Neutrophil (primary cell): ENCODE results near the gene B9D1.

Source experiments
- H3K27ac ChIP-seq: fragments of 200-600 bp; sonication (generic); 2 replicates; pipeline ENCODE4 v1.5.1; 2016; ENCODE audit warnings: mild to moderate bottlenecking, moderate library complexity
- H3K27me3 ChIP-seq: fragments of 200-600 bp; sonication (generic); 2 replicates; pipeline ENCODE4 v1.6.0; 2016; ENCODE audit warnings: mild to moderate bottlenecking
- H3K36me3 ChIP-seq: fragments of 200-600 bp; sonication (generic); 2 replicates; pipeline ENCODE4 v1.5.1; 2017
- H3K4me1 ChIP-seq, 2 experiments: fragments of 200-600 bp in 1 of 2; sonication (generic) in 1 of 2; 1 replicate in 1 of 2; 2 replicates in 1 of 2; pipeline versions ENCODE4 v1.5.1 to v1.6.1; 2013 to 2016; ENCODE audit warnings: low read depth in 1 of 2, low read length in 1 of 2, mild to moderate bottlenecking in 1 of 2, moderate library complexity in 1 of 2; ENCODE audit not compliant: control insufficient read depth in 1 of 2, insufficient read depth in 1 of 2
- H3K4me3 ChIP-seq, 2 experiments: fragments of 200-600 bp in 1 of 2; sonication (generic) in 1 of 2; 1 replicate in 1 of 2; 2 replicates in 1 of 2; pipeline ENCODE4 v1.5.1; 2013 to 2016; ENCODE audit warnings: low read depth in 1 of 2, low read length in 1 of 2, mild to moderate bottlenecking in 1 of 2, moderate library complexity in 1 of 2
- H3K9me3 ChIP-seq: fragments of 200-600 bp; sonication (generic); 2 replicates; pipeline ENCODE4 v1.5.1; 2016
- CTCF ChIP-seq: fragments of 200-600 bp; sonication (generic); IDR thresholded peaks from 2 replicates; pipeline ENCODE4 v1.5.1; 2016; ENCODE audit warnings: antibody characterized with exemption

B9D1 gene

GRCh38 chr17:19362277-19363113 is at the start of gene B9D1:
TSS of gene B9D1 (minus strand) at chr17:19362723. CDS start at chr17:19362569, 154 bp downstream.
- Histone ChIP-seq H3K36me3 (no peaks in the 10 kb centered on the region), H3K9me3 (no peaks in the 10 kb centered on the region), H3K4me1 (peaks cover 7 to 15% of the 10 kb centered on the region in 2 experiments), H3K4me3 (peak within 1 kb of the TSS; percentile 83 to 92), H3K27ac (peak within 1 kb of the TSS; percentile 46), H3K27me3 (peaks cover 27% of the 10 kb centered on the region)
- TF ChIP-seq CTCF: peak; percentile 97

GRCh38 chr17:19411631-19412030 is 49.1 kb upstream of the B9D1 start:
- Histone ChIP-seq H3K4me1 (no peaks in the 10 kb centered on the region), H3K36me3 (no peaks in the 10 kb centered on the region), H3K9me3 (no peaks in the 10 kb centered on the region), H3K4me3 (no peak overlapping the region), H3K27me3 (peaks cover 12% of the 10 kb centered on the region), H3K27ac (no peak overlapping the region)
- no peak for TF ChIP-seq CTCF

GRCh38 chr17:19410875-19411620 is 48.5 kb upstream of the B9D1 start, which contains the start of gene RNF112:
TSS of gene RNF112 (plus strand) at chr17:19411232. CDS start at chr17:19411409, 177 bp downstream.
- Histone ChIP-seq H3K9me3 (no peaks in the 10 kb centered on the region), H3K27ac (no peak within 1 kb of the TSS), H3K27me3 (peaks cover 12% of the 10 kb centered on the region), H3K36me3 (no peaks in the 10 kb centered on the region), H3K4me3 (no peak within 1 kb of the TSS), H3K4me1 (no peaks in the 10 kb centered on the region)
- no peak for TF ChIP-seq CTCF

- no peak overlapping the region for H3K27ac ChIP-seq
- TF ChIP-seq CTCF: no peak
- no peaks in the 10 kb centered on the region for H3K9me3 ChIP-seq
- H3K27me3 ChIP-seq: peaks cover 12% of the 10 kb centered on the region
- no peak overlapping the region for H3K4me3 ChIP-seq
- no peaks in the 10 kb centered on the region for H3K4me1 ChIP-seq
- H3K36me3 ChIP-seq: no peaks in the 10 kb centered on the region
Measured at GRCh38 chr17:19410091-19410490, 47.6 kb upstream of the B9D1 start.

- Histone ChIP-seq H3K27ac (no peak overlapping the region), H3K4me3 (no peak overlapping the region), H3K9me3 (no peaks in the 10 kb centered on the region), H3K36me3 (no peaks in the 10 kb centered on the region), H3K4me1 (no peaks in the 10 kb centered on the region), H3K27me3 (peaks cover 12% of the 10 kb centered on the region)
- no peak for TF ChIP-seq CTCF
Measured at GRCh38 chr17:19409509-19409908, 47.0 kb upstream of the B9D1 start.
